ENCODE results near the gene CAPS2.

GRCh38 chr12:75288860-75289259 lies 41.3 kb downstream of the CAPS2 start:
- TF ChIP-seq, protein P1, sequence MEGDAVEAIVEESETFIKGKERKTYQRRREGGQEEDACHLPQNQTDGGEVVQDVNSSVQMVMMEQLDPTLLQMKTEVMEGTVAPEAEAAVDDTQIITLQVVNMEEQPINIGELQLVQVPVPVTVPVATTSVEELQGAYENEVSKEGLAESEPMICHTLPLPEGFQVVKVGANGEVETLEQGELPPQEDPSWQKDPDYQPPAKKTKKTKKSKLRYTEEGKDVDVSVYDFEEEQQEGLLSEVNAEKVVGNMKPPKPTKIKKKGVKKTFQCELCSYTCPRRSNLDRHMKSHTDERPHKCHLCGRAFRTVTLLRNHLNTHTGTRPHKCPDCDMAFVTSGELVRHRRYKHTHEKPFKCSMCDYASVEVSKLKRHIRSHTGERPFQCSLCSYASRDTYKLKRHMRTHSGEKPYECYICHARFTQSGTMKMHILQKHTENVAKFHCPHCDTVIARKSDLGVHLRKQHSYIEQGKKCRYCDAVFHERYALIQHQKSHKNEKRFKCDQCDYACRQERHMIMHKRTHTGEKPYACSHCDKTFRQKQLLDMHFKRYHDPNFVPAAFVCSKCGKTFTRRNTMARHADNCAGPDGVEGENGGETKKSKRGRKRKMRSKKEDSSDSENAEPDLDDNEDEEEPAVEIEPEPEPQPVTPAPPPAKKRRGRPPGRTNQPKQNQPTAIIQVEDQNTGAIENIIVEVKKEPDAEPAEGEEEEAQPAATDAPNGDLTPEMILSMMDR (IDR thresholded peaks at IDR 0.05; ENCODE audit: extremely low read depth in 1 of 2, insufficient read depth in 1 of 2, low read depth in 1 of 2, low read length in 2 of 2) = no peak
- TF ChIP-seq POLR2AphosphoS5 (IDR thresholded peaks at IDR 0.05; ENCODE audit: insufficient read depth, low read depth, low read length) (no peak), POLR2A (IDR thresholded peaks at IDR 0.05; ENCODE audit: low read depth, low read length) (no peak)
